Muscle layer of duodenum (tissue), 2 donors: ENCODE results near the gene PLXNB2.

ENCODE experiments used
- H3K27ac ChIP-seq: one replicate; pipeline ENCODE4 v1.7.0; 2013; ENCODE audit warnings: mild to moderate bottlenecking, low read length
- H3K27me3 ChIP-seq: one replicate; pipeline ENCODE4 v1.7.0; 2013; ENCODE audit warnings: low read depth, mild to moderate bottlenecking, control low read depth, low read length
- H3K36me3 ChIP-seq, 2 donors: one replicate each; pipeline ENCODE4 v1.7.0; 2013; ENCODE audit warnings: low read length in 2 of 2, control low read depth in 1 of 2, mild to moderate bottlenecking in 1 of 2; ENCODE audit not compliant: insufficient read depth in 2 of 2, control insufficient read depth in 1 of 2
- H3K4me1 ChIP-seq, 2 donors: one replicate each; pipeline ENCODE4 v1.7.0; 2013; ENCODE audit warnings: low read length in 2 of 2, mild to moderate bottlenecking in 2 of 2, control low read depth in 1 of 2, moderate library complexity in 1 of 2; ENCODE audit not compliant: insufficient read depth in 2 of 2, control insufficient read depth in 1 of 2
- H3K4me3 ChIP-seq, 2 donors: one replicate each; pipeline ENCODE4 v1.7.0; 2013; ENCODE audit warnings: low read length in 2 of 2, low read depth in 1 of 2, mild to moderate bottlenecking in 1 of 2
- H3K9me3 ChIP-seq, 2 donors: one replicate each; pipeline ENCODE4 v1.7.0; 2013; ENCODE audit warnings: low read length in 2 of 2, control low read depth in 1 of 2, mild to moderate bottlenecking in 1 of 2; ENCODE audit not compliant: control insufficient read depth in 1 of 2
- donor health status: healthy.

The PLXNB2 gene

DNA sequence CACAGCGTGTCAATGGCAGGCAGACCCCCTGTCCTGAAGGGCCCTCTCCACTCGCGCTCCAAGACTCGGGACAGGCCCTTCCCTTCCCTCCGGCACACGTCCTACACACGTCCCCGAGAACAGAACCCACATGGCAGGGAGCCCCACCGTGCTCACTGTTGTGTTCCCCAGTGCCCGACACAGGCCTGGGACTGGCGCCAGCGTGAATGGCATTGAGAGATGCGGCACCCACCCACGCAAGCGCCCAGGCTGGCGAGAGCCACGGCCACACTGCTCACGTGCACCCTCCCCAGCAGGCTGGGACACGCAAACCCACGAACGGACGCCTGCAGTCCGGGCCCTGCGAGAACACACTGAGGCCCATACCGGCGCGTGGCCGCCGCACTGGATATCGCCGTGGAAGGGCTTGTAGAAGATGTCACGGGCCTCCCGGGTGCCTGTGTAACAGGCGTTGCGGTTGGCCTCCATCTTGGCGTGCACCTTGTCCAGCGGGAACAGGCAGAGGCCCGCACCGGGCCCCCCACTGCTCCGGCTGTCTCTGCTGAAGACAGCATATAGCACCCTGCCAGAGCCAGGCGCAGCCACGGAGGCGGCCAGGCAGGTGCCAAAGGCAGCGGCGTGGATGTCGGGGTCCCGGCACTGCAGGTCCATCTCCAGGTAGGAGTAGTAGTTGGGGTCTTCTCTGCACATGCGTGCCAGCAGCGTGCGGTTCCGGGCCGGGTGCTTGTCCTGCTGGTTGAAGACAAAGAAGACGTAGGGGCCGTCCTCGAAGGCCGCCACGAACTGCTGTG lies 18.1 kb downstream of the PLXNB2 start:
- H3K36me3 ChIP-seq: peaks cover 22 to 60% of the 10 kb centered on the region in 2 donors
- no peak overlapping the region for H3K27ac ChIP-seq
- peaks cover 6 to 22% of the 10 kb centered on the region in 2 donors for H3K4me1 ChIP-seq
- no peaks in the 10 kb centered on the region for H3K9me3 ChIP-seq
- H3K4me3 ChIP-seq: no peak overlapping the region
- H3K27me3 ChIP-seq: no peaks in the 10 kb centered on the region

DNA sequence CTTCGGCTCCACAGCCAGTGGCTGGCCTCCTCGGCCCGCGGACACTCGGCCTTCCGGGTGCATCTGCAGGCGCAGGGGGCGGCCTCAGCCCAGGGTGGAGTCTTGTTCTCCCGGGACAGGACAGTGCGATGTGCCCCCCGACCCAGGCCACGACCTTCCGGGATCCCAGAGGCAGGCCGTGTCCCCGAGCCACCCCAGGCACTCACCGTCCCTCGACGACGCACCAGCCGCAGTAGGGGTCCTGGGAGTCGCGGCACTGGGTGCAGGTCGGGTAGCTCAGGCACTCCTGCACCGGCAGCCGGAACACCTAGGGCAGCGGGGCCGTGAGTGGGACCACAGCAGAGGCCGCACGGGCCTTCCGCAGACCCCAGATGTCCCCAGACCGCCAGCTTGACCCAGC lies 19.7 kb downstream of the PLXNB2 start:
- Histone ChIP-seq H3K27ac (no peak overlapping the region), H3K4me1 (peaks cover 1 to 5% of the 10 kb centered on the region in 2 donors), H3K9me3 (no peaks in the 10 kb centered on the region), H3K36me3 (peaks cover 22 to 74% of the 10 kb centered on the region in 2 donors), H3K27me3 (no peaks in the 10 kb centered on the region), H3K4me3 (no peak overlapping the region)

- no peak overlapping the region for H3K4me3 ChIP-seq
- H3K4me1 ChIP-seq: no peaks in the 10 kb centered on the region
- H3K9me3 ChIP-seq: no peaks in the 10 kb centered on the region
- H3K36me3 ChIP-seq: peaks cover 22 to 83% of the 10 kb centered on the region in 2 donors
- H3K27me3 ChIP-seq: no peaks in the 10 kb centered on the region
- no peak overlapping the region for H3K27ac ChIP-seq
Observed at GRCh38 chr22:50286701-50287318, 20.6 kb downstream of the PLXNB2 start.

DNA sequence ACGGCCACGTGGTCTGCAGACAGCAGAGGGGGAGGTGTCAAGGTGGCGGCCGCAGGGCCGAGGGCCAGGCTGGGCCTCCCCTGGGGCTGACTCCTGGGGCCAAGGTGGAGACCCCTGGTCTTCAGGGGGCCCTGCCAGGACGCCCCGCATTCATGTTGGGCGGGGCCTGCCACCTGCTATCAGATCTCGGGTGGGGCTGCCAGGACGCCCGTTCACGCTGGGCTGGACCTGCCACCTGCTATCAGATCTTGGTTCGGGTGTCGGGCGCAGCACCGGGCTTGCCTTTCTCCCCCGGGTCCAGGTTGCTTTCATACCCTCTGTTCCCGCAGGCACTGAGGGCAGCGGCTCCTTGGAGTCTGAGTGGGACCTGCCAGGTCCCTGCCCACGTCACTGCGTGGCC lies 21.2 kb downstream of the PLXNB2 start:
- no peaks in the 10 kb centered on the region for H3K27me3 ChIP-seq
- no peak overlapping the region for H3K27ac ChIP-seq
- H3K9me3 ChIP-seq: no peaks in the 10 kb centered on the region
- peaks cover 22 to 88% of the 10 kb centered on the region in 2 donors for H3K36me3 ChIP-seq
- no peaks in the 10 kb centered on the region for H3K4me1 ChIP-seq
- no peak overlapping the region for H3K4me3 ChIP-seq

GRCh38 chr22:50285568-50286229 lies 21.7 kb downstream of the PLXNB2 start:
- H3K27ac ChIP-seq: no peak overlapping the region
- no peaks in the 10 kb centered on the region for H3K4me1 ChIP-seq
- no peak overlapping the region for H3K4me3 ChIP-seq
- H3K9me3 ChIP-seq: no peaks in the 10 kb centered on the region
- H3K27me3 ChIP-seq: no peaks in the 10 kb centered on the region
- H3K36me3 ChIP-seq: peaks cover 22 to 94% of the 10 kb centered on the region in 2 donors

DNA sequence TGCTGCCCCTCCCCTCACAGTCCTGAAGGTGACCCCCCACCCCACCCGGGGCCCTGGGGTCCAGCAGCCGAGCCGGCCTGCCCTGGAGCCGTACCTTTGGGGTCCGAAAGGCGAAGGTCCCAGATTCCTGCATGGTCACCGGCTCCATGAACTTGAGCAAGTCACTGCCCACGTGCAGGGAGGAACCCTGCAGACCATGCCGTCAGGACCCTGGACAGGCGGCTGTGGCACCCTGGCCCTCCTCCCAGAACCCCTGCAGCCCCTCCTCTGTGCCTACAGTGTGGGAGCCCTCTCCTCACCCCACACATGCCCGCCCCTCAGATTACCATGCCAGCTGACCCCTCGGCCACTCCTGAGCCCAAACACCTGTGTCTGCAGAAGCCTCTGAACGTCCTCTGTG lies 23.0 kb downstream of the PLXNB2 start:
- Histone ChIP-seq H3K9me3 (no peaks in the 10 kb centered on the region), H3K4me1 (no peaks in the 10 kb centered on the region), H3K4me3 (no peak overlapping the region), H3K27me3 (no peaks in the 10 kb centered on the region), H3K27ac (no peak overlapping the region), H3K36me3 (peaks cover 13 to 93% of the 10 kb centered on the region in 2 donors)

- H3K36me3 ChIP-seq: peaks cover 8 to 93% of the 10 kb centered on the region in 2 donors
- no peak overlapping the region for H3K4me3 ChIP-seq
- H3K27me3 ChIP-seq: no peaks in the 10 kb centered on the region
- no peaks in the 10 kb centered on the region for H3K9me3 ChIP-seq
- H3K27ac ChIP-seq: no peak overlapping the region
- no peaks in the 10 kb centered on the region for H3K4me1 ChIP-seq
Observed at GRCh38 chr22:50283821-50284220, 23.6 kb downstream of the PLXNB2 start.

- H3K27ac ChIP-seq: no peak overlapping the region
Observed at GRCh38 chr22:50282361-50283155, 24.9 kb downstream of the PLXNB2 start.

DNA sequence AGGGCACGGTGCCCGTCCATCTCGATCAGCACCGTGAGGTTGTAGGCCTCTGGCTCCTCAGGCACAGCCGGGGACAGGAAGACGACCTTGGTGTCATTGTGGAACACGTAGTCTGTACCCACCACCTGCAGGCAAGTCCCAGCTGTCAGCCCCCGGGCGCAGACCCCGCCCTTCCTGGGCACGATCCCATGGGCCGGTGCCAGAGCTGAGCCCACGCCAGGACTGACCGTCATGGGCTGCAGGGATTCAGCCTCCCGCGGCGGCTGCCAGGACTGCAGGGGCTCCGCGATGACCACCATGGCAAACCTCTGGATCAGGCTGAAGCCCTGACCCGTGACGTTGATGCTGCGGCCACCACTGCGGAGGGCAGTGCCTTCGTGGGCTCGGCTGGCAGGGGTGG lies 25.5 kb downstream of the PLXNB2 start:
- no peaks in the 10 kb centered on the region for H3K4me1 ChIP-seq
- H3K27me3 ChIP-seq: no peaks in the 10 kb centered on the region
- no peak overlapping the region for H3K4me3 ChIP-seq
- no peak overlapping the region for H3K27ac ChIP-seq
- no peaks in the 10 kb centered on the region for H3K9me3 ChIP-seq
- peaks cover 3 to 93% of the 10 kb centered on the region in 2 donors for H3K36me3 ChIP-seq

More at GRCh38 chr22:50282361-50283155, 24.9 kb downstream of the PLXNB2 start:
- Histone ChIP-seq H3K4me1 (no peaks in the 10 kb centered on the region), H3K9me3 (no peaks in the 10 kb centered on the region), H3K36me3 (peaks cover 3 to 93% of the 10 kb centered on the region in 2 donors), H3K4me3 (no peak overlapping the region), H3K27me3 (no peaks in the 10 kb centered on the region)

- no peaks in the 10 kb centered on the region for H3K27me3 ChIP-seq
- no peak overlapping the region for H3K27ac ChIP-seq
- H3K9me3 ChIP-seq: no peaks in the 10 kb centered on the region
- no peak overlapping the region for H3K4me3 ChIP-seq
- H3K36me3 ChIP-seq: peaks cover 3 to 93% of the 10 kb centered on the region in 2 donors
- no peaks in the 10 kb centered on the region for H3K4me1 ChIP-seq
Observed at GRCh38 chr22:50281384-50281760, 26.1 kb downstream of the PLXNB2 start.
